ENCODE results near the gene CLC.

DNA sequence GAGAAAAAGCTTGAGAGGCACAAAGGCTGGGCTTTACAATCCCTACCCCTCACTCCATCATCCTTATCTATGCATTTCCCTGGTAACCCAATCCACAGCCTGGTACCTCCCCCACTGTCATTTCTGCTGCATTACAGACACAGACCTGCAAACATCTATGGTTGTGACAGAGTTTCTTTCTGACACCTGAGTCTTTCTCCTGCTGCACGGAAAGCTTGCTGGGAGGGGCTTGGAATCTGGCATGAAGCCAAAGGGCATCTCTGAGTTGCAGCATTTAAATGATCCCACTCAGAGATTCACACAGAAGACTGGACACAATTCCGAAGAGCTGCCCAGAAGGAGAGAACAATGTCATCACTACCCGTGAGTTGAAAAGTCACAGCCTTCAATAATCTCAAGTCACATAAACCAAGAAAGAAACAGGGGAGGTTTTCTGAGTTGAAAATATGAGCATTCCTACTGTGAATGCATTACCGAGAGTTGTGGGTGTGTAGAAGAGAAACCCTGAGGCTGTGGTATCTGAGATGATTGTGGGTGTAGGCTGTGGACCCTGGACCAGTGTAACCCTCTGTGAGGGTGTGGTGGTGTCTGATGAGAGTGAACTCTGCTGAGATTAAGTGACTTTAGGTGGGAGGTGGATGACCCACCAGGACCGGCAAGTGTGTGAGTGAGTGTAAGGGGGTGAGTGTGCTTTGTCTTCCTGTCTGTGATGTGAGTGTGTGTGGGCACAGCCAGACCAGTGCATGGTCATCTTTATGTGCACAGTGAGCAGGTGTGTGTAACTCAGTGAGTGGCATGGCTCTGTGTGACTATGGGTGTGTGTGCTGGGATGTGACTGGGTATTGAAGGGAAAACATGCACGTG is 33.4 kb downstream of the CLC start, which contains the start of gene LGALS14:
- TF ChIP-seq POLR2A (IDR thresholded peaks at IDR 0.05) = no peak
- TF ChIP-seq, protein P1, sequence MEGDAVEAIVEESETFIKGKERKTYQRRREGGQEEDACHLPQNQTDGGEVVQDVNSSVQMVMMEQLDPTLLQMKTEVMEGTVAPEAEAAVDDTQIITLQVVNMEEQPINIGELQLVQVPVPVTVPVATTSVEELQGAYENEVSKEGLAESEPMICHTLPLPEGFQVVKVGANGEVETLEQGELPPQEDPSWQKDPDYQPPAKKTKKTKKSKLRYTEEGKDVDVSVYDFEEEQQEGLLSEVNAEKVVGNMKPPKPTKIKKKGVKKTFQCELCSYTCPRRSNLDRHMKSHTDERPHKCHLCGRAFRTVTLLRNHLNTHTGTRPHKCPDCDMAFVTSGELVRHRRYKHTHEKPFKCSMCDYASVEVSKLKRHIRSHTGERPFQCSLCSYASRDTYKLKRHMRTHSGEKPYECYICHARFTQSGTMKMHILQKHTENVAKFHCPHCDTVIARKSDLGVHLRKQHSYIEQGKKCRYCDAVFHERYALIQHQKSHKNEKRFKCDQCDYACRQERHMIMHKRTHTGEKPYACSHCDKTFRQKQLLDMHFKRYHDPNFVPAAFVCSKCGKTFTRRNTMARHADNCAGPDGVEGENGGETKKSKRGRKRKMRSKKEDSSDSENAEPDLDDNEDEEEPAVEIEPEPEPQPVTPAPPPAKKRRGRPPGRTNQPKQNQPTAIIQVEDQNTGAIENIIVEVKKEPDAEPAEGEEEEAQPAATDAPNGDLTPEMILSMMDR (IDR thresholded peaks at IDR 0.05) = no peak

Data from heart left ventricle (tissue), 13 donors.